Activated naive CD4-positive, alpha-beta T cell treated with anti-CD3 and anti-CD28 coated beads, Interleukin-2, amount 10 ng/mL, durations not matched to agents 5 hours and 36 hours (primary cell): ENCODE measurements around the gene ASCL2. TPM values are rescaled to one million over a fixed set of nuclear protein-coding genes. Genes with fewer than 3 reads are reported as not detected.

Experiments
- total RNA-seq, 2 experiments: library from RNA; stranded (reverse); gene quantifications; one replicate each; pipeline ENCODE4 v1.2.3, GENCODE V29; 2021

The ASCL2 gene
- total RNA-seq = under 1 TPM; 0.45 to 0.48 TPM

GRCh38 chr11:2270322-2271076 lies at the start of gene ASCL2:
ASCL2 (minus strand) TSS chr11:2270588; CDS start chr11:2270332, 256 bp downstream.

DNA sequence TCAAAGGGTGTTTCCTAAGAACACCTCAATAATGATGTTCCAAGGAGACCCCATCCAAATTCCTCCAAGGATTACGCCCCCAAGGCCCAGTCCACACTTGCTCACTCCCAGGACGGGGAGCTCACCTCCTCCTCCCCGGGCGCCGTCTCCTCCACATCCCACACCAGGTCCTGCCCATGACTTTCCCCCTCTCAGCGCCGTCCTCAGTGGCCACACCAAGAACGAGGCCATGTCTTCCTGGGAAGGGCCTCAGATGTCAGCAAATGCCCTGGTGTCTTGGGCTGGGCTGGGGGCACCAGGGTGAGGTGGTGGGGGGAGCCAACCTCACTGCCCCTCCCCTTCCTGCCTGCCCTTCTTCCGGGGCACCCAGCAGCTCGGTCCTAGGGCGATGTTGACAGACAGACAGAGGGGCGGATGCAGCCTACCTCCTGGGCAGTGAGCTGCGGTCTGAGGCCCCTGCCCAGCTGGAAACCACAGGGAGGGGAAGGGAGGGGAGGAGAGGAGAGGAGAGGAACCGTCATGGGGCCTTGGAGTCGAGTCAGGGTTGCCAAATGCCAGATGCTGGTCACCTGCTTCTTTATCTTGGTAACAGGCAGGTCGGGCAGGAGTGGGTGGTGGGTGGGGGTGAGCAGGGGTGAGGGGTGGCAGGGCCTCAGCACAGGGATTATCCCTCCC lies 31.4 kb upstream of the ASCL2 start, which contains the start of the genes C11orf21 and TSPAN32:
Gene C11orf21 (minus strand): TSS at position 288 of the 675 bp plus-strand sequence. CDS start 110 bp downstream, at position 178.
Gene TSPAN32 (plus strand): TSS at position 383 of the 675 bp plus-strand sequence. CDS start 137 bp downstream, at position 520.

Other genes starting within 250 kb of the ASCL2 start
- not detected for gene IGF2, start 131.2 kb downstream of the ASCL2 start, total RNA-seq
- gene INS, start 109.4 kb downstream of the ASCL2 start, total RNA-seq = not detected
- gene TH, start 98.8 kb downstream of the ASCL2 start, total RNA-seq = not detected
- 10 to 100 TPM; 68.0 to 71.7 TPM for gene C11orf21, start 31.3 kb upstream of the ASCL2 start, total RNA-seq
- gene TSPAN32, start 31.4 kb upstream of the ASCL2 start, total RNA-seq = 10 to 100 TPM; 54.7 to 59.5 TPM
- gene CD81, start 106.7 kb upstream of the ASCL2 start, total RNA-seq = 100 to 1,000 TPM; 115 to 121 TPM
- gene TSSC4, start 130.2 kb upstream of the ASCL2 start, total RNA-seq = 10 to 100 TPM; 36.7 to 38.5 TPM
- gene TRPM5, start 173.9 kb upstream of the ASCL2 start, total RNA-seq = under 1 TPM in 1 of 2 experiments, not detected in 1; 0.05 TPM
- 10 to 100 TPM; 26.9 to 28.7 TPM for gene KCNQ1, start 174.4 kb upstream of the ASCL2 start, total RNA-seq